SW480 (cell line): ENCODE results near the gene BSPRY.
"Not testable (repeated sequence)": the region's sequence is repeated elsewhere in the genome, so short reads cannot be mapped to it uniquely, and the experiment has no call there.

Source experiments
- DNase-seq: peaks from one replicate; pipeline ENCODE4 v3.0.0-alpha.2; 2016; ENCODE audit warnings: low spot score

Gene BSPRY

DNA sequence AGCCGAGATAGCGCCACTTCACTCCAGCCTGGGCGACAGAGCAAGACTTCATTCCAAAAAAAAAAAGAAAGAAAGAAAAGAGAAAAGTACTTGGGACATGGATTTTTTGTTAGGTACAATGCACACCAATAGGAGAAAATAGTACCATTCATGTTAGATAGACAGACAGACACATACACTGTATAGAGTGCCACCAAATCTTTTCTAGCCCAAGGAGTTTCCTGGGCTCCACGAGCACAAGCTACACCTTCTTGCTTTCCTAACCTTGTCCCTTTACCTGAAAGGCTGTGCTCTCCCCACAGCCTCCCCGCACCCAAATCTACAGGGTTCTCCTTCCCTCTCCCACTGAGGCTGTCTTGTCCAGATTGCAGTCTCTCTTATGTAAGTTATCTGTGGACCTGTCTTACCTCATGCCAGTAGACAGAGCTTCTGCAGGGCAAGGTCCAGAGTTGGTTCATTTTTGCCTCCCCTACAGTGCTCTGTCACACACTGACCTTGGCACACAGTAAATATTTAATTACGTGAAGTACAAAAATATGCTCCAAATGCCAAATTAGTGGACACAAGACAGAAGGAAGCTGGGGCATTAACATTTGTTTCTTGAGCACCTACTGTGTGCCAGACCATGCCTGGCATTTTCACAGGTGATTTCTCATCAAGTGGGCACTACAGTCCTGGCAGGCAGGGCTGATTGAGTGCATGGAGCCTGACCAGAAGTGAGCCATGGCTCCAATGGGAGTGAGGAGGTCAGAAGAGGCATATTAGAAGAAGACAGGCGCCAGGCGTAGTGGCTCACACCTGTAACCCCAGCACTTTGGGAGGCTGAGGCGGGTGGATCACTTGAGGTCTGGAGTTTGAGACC, 45.9 kb downstream of the BSPRY start:
- DNase-seq: no peak

DNA sequence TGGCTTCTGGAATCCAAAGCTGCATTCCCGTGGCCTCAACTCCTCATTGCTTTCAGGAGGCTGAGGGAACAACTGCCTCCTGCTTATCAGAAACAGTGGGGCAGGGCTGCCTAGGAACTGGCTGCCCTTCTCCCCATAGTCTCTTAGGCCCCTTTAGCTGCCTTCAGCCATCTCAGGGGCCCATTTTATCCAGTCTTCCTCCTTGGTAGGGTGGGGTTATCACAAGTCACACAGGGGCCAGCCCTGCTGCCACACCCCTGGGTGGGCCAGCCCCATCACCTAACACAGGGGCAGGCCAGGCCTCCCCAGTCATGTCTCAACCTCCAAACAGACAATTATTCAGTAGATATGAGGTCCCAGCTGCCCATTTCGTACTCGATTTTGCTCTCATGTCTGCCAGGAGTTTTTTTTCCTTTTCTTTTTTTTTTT, 47.9 kb downstream of the BSPRY start:
- DNase-seq: no peak

DNA sequence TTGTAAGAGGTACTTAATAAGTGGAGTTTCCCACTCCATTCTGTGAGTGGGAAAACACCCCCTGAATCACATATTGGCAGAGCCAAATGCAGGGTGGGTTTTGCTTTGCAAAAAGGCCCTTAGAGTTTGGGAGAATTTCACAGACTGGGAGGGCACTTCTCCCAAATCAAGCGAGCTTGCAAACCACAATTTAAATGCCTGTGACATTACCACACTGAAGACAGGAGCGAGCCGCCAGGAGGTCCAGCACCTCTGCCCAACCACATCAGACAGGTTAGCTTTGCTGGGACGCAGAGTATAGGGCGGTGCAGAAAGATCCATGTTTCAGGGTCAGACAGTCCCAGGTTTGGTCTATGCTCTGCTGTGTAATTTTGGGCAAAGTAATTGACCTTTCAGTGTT, 49.5 kb downstream of the BSPRY start:
- peak; percentile 77 for DNase-seq

DNA sequence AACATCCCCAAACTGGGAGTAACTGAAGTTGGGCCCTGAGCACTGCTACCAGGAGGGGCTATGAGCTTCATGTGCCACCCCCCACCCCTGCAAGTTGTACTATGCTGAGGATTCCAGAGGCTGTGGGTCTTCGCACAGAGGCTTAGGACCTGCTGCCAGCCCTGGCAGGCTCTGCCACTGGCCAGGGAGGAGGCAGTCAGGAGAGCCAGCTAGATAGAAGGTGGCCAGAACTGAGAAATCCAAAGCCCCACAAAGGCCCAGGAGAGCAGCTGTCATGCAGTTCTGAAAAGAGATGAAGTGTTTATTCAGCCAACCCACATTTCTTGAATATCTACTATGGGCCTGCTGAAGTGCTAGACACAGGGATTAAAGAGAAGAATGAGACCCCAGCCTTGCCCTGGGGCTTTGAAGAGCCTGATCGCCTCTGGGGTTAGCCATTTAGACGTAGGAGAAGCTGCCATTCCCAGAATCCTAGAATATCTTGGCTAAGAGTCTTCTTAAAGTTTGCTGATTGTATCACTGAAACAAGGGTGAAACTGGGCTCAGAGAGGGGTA, 50.4 kb downstream of the BSPRY start:
- DNase-seq: no peak

DNA sequence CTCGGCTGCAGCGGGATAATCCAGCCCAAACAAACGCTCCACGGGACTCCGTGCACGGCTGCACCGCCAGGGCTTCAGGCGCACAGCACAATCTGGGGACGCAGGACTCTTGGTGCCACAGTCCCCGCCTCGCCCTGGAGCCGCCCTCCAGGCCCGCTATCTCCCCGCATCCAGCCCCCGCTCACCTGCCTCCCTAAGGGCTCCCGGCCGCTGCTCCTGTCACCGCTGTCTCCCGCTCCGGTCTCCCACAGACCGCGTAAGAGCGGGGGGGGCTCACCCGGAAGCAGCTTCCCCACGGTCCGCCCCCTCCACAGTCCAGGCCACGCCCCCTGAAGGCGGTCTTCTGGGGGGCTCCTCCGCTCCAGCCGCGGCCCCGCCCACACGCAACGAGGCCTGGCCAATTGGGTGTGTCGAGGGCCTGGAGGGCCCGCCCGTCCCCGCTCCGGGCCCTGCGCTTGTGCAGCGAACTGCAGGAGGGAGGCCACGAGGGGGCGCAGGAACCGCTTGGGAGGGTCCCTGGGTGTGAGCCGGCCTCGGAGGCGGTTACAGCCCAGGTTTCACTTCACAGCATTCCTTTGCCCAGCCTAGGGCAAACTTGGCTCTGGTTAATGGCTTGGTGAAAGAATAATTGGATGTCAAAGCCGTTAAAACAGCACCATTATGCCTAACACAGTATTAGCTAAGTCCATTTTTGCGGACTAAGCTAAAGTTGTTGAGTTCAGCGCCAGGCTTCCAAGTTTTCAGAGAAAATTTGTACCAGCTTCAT, 51.9 kb downstream of the BSPRY start, which contains the start of gene ALAD:
Gene ALAD, minus strand, starts transcription at position 258 of the 766 bp plus-strand sequence. CDS start 7,725 bp downstream, outside the sequence.
- peak; percentile 96 for DNase-seq

DNA sequence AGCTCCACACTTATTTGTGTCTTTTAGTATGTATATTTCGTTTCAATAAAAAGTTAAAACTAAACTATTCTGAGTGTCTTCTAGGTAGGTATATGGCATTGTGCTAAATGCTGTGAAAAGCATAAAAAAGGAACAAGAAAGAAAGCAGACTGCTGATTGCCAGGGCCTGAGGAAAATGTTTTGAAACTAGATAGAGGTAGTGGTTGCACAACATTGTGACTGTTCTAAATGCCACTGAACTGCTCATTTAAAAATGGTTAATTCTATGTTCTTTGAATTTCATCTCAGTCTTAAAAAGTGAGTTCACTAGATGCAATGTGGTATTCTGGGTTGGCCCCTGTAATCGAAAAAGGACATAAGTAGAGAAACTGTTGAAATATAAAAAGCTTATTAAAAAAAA, 54.3 kb downstream of the BSPRY start:
- no peak for DNase-seq

DNA sequence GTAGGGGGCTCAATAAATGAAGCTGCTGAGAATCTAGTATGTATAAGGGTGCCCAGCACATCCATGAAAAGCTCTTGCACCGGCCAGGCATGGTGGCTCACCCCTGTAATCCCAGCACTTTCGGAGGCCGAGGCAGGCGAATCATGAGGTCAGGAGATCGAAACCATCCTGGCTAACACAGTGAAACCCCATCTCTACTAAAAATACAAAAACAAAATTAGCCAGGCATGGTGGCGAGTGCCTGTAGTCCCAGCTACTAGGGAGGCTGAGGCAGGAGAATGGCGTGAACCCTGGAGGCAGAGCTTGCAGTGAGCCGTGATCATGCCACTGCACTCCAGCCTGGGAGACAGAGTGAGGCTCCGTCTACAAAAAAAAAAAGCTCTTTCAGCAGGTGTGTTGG, 57.0 kb downstream of the BSPRY start:
- not testable (repeated sequence) for DNase-seq

DNA sequence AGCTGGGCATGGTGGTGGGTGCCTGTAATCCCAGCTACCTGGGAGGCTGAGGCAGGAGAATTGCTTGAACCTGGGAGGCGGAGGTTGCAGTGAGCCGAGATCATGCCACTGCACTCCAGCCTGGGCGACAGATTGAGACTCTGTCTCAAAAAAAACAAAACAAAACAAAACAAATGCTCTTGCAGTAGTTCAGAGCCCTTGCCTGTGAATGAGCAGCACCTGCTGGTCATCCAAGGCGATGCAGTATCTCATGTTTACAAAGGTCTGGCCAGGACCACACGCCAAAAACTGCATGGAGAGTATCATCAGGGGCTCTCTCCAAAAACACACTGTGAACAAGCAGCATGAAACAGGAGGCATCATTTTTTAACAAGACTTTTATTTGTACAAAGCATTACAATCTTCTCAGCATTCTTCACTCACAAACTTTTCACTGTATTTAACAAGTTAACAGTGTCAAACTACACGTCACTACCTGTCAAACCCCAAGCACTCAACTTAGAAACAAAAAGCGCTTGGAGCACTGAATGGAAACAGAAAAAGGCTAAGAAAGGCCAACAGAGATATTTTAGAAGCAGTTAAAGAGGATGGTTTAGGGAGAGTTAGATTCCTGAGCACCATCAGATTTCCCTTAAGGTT, 57.7 kb downstream of the BSPRY start:
- DNase-seq: peak; percentile 71

DNA sequence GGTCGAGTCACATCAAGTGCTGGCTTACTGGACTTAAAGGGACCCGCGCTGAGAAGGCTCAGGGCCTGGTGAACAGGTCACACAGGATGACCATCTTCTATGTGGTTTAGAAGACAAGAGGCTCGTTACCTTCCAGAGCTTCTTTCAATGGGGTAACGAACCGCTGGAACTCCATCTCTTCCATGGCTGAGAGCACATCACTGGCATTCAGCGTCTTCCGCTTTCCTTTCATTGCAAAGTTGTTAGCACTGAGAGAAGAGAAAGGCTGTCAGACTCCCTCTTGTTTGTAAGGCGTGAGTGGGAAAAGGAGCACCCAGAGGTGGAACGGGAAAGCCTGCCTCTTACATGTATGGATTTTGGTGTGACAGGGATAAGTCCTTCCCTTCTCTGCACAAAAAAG, 60.1 kb downstream of the BSPRY start:
- no peak for DNase-seq

DNA sequence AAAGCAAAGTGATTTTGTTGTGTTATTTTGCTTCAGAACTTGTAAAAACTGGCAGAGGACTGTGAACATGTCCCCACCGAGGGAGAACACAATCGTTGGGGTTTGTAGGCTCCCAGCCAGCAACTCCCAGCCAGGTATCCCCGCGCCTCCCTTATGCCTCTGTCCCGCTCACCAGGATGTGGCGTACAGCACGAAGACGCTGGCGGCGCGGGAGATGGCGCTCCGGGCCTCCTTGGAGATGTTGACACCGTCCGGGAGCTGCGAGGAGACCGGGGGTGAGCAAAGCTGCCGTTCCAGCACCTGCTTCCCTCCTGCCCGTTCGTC, 60.5 kb downstream of the BSPRY start:
- no peak for DNase-seq

DNA sequence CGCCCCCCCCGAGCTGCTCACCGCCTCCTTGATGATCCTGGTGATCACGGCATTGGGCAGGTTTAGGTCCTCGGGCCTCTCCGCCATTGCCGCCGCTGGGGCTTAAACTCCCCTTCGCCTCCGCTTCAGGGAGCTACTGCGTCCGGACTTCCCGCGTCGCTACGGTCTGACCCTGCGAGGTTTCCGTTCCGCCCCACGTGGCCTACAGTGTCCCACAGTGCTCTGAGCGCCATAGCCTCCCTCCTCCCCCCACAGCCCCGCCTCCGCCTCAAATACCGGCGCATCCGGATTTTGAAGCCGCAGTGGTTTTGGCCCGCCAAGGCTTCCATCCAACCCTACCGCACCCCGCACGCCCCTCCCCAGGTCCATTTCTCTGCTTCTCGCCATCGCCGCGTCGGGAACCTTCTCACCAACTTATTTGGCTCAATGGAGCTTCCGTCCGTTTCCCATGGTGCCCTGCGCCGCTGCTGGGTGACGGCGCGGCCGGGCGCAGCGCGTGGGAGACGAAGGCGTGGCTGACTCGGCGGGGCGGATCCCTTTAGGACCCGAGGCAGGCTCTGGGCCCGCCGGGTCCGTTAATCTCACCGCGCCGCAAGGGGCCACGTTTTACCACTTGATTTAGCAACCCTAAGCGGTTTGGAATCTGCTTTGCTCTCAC, 61.0 kb downstream of the BSPRY start, which contains the start of the genes C9orf43 and POLE3:
Gene C9orf43, plus strand, starts transcription at position 541 of the 658 bp plus-strand sequence. CDS start 2,747 bp downstream, outside the sequence.
Gene POLE3, minus strand, starts transcription at position 469 of the 658 bp plus-strand sequence. Its CDS starts 382 bp downstream, at position 87.
- peak; percentile 95 for DNase-seq

DNA sequence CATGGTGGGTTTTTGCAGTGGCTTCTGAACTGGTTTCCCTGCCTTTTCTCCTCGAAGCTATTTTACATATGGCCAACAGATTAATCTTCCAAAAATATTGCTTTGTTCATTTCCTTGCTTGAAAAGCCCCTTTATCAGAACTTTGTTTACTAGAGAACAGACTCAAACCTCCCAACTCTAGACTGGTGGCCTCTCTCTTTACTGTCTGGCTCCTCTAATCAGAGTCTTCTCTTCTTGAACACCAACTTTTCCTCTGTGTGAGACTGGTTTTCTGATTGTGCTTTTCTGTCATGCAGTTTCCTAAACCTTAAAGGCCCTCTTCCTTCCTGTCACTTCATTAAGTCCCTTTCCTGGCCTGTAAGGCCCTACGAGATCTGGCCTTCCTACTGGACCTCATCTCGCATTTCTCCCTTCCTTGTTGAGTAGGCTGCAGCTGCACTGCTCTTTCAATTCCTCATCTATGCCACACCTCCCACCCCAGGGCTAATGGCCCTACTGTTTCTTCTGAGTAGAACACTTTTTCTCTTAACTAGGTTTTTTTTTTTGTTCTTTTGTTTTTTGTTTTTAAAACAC, 66.9 kb downstream of the BSPRY start:
- no peak for DNase-seq

DNA sequence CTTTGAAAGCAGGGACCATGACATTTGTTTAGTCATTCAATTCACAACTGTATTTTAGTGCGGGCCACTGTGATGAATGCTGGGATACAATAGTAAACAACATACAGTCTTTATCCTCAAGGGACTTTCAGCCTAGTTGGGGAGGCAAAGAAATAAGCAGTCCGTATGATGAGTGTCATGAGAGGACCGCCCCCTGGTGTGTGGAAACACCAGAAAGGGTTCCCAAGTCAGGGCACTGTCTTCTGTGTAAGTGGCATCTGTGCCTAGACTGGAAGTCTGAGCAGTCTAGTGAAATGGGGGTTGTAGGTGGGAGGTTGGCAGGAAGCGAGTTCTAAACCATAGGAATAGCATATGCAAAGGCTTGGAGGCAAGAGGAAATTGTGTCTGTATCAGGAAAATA, 68.0 kb downstream of the BSPRY start:
- DNase-seq: no peak
